ENCODE results near the gene TRPM1. TPM values are rescaled to one million over a fixed set of nuclear protein-coding genes. Genes with fewer than 3 reads are reported as not detected.

The TRPM1 gene
- total RNA-seq, 1 donor from 2014 or later: not detected

GRCh38 chr15:31074321-31074720 lies 27.2 kb downstream of the TRPM1 start:
- Mint-ChIP-seq H3K36me3 (ENCODE audit: low read depth) (no peaks in the 10 kb centered on the region), H3K9me3 (no peaks in the 10 kb centered on the region), H3K27ac (no peak overlapping the region), H3K4me1 (ENCODE audit: low read depth) (no peaks in the 10 kb centered on the region), H3K4me3 (no peak overlapping the region), H3K27me3 (ENCODE audit: insufficient read depth) (peaks cover 18% of the 10 kb centered on the region)
- DNase-seq (ENCODE audit: low spot score): no peak
- intact Hi-C loops (cut with micrococcal nuclease): no loop called here

GRCh38 chr15:31070867-31071266 lies 30.7 kb downstream of the TRPM1 start:
- Mint-ChIP-seq H3K4me1 (ENCODE audit: low read depth) (no peaks in the 10 kb centered on the region), H3K27me3 (ENCODE audit: insufficient read depth) (peaks cover 17% of the 10 kb centered on the region), H3K4me3 (no peak overlapping the region), H3K36me3 (ENCODE audit: low read depth) (no peaks in the 10 kb centered on the region), H3K9me3 (no peaks in the 10 kb centered on the region), H3K27ac (no peak overlapping the region)
- intact Hi-C loops (cut with micrococcal nuclease): no loop called here
- DNase-seq (ENCODE audit: low spot score): no peak

- no peak overlapping the region for H3K27ac Mint-ChIP-seq
- no peaks in the 10 kb centered on the region for H3K4me1 Mint-ChIP-seq (ENCODE audit: low read depth)
- DNase-seq (ENCODE audit: low spot score): no peak
- peaks cover 16% of the 10 kb centered on the region for H3K27me3 Mint-ChIP-seq (ENCODE audit: insufficient read depth)
- intact Hi-C loops (cut with micrococcal nuclease): no loop called here
- no peaks in the 10 kb centered on the region for H3K9me3 Mint-ChIP-seq
- H3K4me3 Mint-ChIP-seq: no peak overlapping the region
- no peaks in the 10 kb centered on the region for H3K36me3 Mint-ChIP-seq (ENCODE audit: low read depth)
Measured at GRCh38 chr15:31069360-31070000, 32.0 kb downstream of the TRPM1 start.

- H3K36me3 Mint-ChIP-seq (ENCODE audit: low read depth): no peaks in the 10 kb centered on the region
- DNase-seq (ENCODE audit: low spot score): no peak
- intact Hi-C loops (cut with micrococcal nuclease): no loop called here
- peaks cover 6% of the 10 kb centered on the region for H3K27me3 Mint-ChIP-seq (ENCODE audit: insufficient read depth)
- H3K27ac Mint-ChIP-seq: no peak overlapping the region
- no peaks in the 10 kb centered on the region for H3K9me3 Mint-ChIP-seq
- H3K4me1 Mint-ChIP-seq (ENCODE audit: low read depth): no peaks in the 10 kb centered on the region
- no peak overlapping the region for H3K4me3 Mint-ChIP-seq
Measured at GRCh38 chr15:31067890-31068603, 33.5 kb downstream of the TRPM1 start.

- intact Hi-C loops (cut with micrococcal nuclease): no loop called here
Measured at GRCh38 chr15:31065824-31066223, 35.7 kb downstream of the TRPM1 start.

GRCh38 chr15:31062911-31063310 lies 38.6 kb downstream of the TRPM1 start:
- no peak for DNase-seq (ENCODE audit: low spot score)
- no peaks in the 10 kb centered on the region for H3K36me3 Mint-ChIP-seq (ENCODE audit: low read depth)
- no peak overlapping the region for H3K4me3 Mint-ChIP-seq
- H3K4me1 Mint-ChIP-seq (ENCODE audit: low read depth): no peaks in the 10 kb centered on the region
- H3K27me3 Mint-ChIP-seq (ENCODE audit: insufficient read depth): peaks cover 1% of the 10 kb centered on the region
- H3K27ac Mint-ChIP-seq: no peak overlapping the region
- intact Hi-C loops (cut with micrococcal nuclease): no loop called here
- H3K9me3 Mint-ChIP-seq: no peaks in the 10 kb centered on the region

More at GRCh38 chr15:31065824-31066223, 35.7 kb downstream of the TRPM1 start:
- no peaks in the 10 kb centered on the region for H3K9me3 Mint-ChIP-seq
- no peak overlapping the region for H3K4me3 Mint-ChIP-seq
- peaks cover 6% of the 10 kb centered on the region for H3K27me3 Mint-ChIP-seq (ENCODE audit: insufficient read depth)
- no peak for DNase-seq (ENCODE audit: low spot score)
- no peaks in the 10 kb centered on the region for H3K36me3 Mint-ChIP-seq (ENCODE audit: low read depth)
- H3K4me1 Mint-ChIP-seq (ENCODE audit: low read depth): no peaks in the 10 kb centered on the region
- no peak overlapping the region for H3K27ac Mint-ChIP-seq

- Mint-ChIP-seq H3K4me1 (ENCODE audit: low read depth) (no peaks in the 10 kb centered on the region), H3K27ac (no peak overlapping the region), H3K27me3 (ENCODE audit: insufficient read depth) (peaks cover 1% of the 10 kb centered on the region), H3K36me3 (ENCODE audit: low read depth) (no peaks in the 10 kb centered on the region), H3K9me3 (no peaks in the 10 kb centered on the region), H3K4me3 (no peak overlapping the region)
- no peak for DNase-seq (ENCODE audit: low spot score)
- intact Hi-C loops (cut with micrococcal nuclease): no loop called here
Measured at GRCh38 chr15:31062310-31062847, 39.1 kb downstream of the TRPM1 start.

GRCh38 chr15:31060429-31061140 lies 40.9 kb downstream of the TRPM1 start:
- Mint-ChIP-seq H3K4me3 (no peak overlapping the region), H3K27me3 (ENCODE audit: insufficient read depth) (peaks cover 5% of the 10 kb centered on the region), H3K9me3 (no peaks in the 10 kb centered on the region), H3K36me3 (ENCODE audit: low read depth) (no peaks in the 10 kb centered on the region), H3K4me1 (ENCODE audit: low read depth) (no peaks in the 10 kb centered on the region), H3K27ac (no peak overlapping the region)
- DNase-seq (ENCODE audit: low spot score): no peak
- intact Hi-C loops (cut with micrococcal nuclease): no loop called here

GRCh38 chr15:31058236-31058962 lies 43.1 kb downstream of the TRPM1 start:
- H3K36me3 Mint-ChIP-seq (ENCODE audit: low read depth): no peaks in the 10 kb centered on the region
- H3K4me3 Mint-ChIP-seq: no peak overlapping the region
- no peaks in the 10 kb centered on the region for H3K9me3 Mint-ChIP-seq
- H3K4me1 Mint-ChIP-seq (ENCODE audit: low read depth): no peaks in the 10 kb centered on the region
- no peak for DNase-seq (ENCODE audit: low spot score)
- peaks cover 7% of the 10 kb centered on the region for H3K27me3 Mint-ChIP-seq (ENCODE audit: insufficient read depth)
- intact Hi-C loops (cut with micrococcal nuclease): no loop called here
- no peak overlapping the region for H3K27ac Mint-ChIP-seq

- no peak for DNase-seq (ENCODE audit: low spot score)
- H3K36me3 Mint-ChIP-seq (ENCODE audit: low read depth): no peaks in the 10 kb centered on the region
Measured at GRCh38 chr15:31051496-31052080, 49.9 kb downstream of the TRPM1 start.

GRCh38 chr15:31050953-31051352 lies 50.6 kb downstream of the TRPM1 start:
- Mint-ChIP-seq H3K4me3 (no peak overlapping the region), H3K27ac (no peak overlapping the region), H3K9me3 (no peaks in the 10 kb centered on the region), H3K36me3 (ENCODE audit: low read depth) (no peaks in the 10 kb centered on the region), H3K4me1 (ENCODE audit: low read depth) (no peaks in the 10 kb centered on the region), H3K27me3 (ENCODE audit: insufficient read depth) (peaks cover 6% of the 10 kb centered on the region)
- intact Hi-C loops (cut with micrococcal nuclease): no loop called here
- DNase-seq (ENCODE audit: low spot score): no peak

More at GRCh38 chr15:31051496-31052080, 49.9 kb downstream of the TRPM1 start:
- Mint-ChIP-seq H3K4me3 (no peak overlapping the region), H3K4me1 (ENCODE audit: low read depth) (no peaks in the 10 kb centered on the region), H3K9me3 (no peaks in the 10 kb centered on the region), H3K27me3 (ENCODE audit: insufficient read depth) (peaks cover 7% of the 10 kb centered on the region), H3K27ac (no peak overlapping the region)
- intact Hi-C loops (cut with micrococcal nuclease): no loop called here
